LHCN-M2 (cell line): ENCODE data around the gene ZNF716. TPM values are rescaled to one million over a fixed set of nuclear protein-coding genes. Genes with fewer than 3 reads are reported as not detected.
"Not testable (repeated sequence)": the region's sequence is repeated elsewhere in the genome, so short reads cannot be mapped to it uniquely, and the experiment has no call there.

Source experiments
- DNase-seq: peaks from one replicate; pipeline ENCODE4 v3.0.0-alpha.2; 2012; ENCODE audit warnings: low read depth
- total RNA-seq: library from RNA; depleted of rRNA; stranded (reverse); fragments of >200 nt; gene quantifications from 2 replicates; pipeline ENCODE4 v1.2.3, GENCODE V29; 2014

Gene ZNF716
- total RNA-seq, 1 experiment from 2014 or later: not detected

DNA sequence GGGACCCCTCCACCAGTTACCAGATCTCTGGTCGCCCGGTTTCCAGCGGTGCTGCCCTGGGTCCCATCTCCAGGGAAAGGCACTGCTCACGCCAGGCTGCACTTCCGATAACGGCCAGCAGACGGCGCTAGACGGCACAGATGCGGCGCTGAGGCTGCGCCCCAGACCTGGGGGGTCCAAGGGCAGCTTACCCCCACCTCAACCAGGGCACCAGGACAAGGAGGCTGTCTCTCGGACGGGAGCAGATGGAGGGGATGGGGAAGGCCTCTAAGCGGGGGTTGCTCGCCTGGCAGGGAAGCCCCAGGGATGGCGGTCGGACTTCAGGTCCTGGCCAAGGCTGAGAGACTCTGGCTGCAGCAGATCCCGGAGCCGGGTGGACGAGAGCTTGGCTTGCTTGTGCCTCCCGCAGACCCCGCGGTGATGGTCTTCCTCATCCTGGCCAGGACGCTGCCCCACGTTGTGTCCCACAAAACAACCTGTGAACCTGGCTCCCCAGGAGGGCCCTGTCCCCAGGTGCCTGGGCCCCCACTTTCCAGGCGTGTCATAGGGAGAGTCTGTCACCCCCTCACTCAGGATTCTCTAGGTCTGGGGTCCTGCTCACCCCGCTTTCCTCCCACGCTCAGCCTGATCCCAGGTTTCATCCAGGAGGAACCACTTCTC lies 23.9 kb upstream of the ZNF716 start:
- no peak for DNase-seq

DNA sequence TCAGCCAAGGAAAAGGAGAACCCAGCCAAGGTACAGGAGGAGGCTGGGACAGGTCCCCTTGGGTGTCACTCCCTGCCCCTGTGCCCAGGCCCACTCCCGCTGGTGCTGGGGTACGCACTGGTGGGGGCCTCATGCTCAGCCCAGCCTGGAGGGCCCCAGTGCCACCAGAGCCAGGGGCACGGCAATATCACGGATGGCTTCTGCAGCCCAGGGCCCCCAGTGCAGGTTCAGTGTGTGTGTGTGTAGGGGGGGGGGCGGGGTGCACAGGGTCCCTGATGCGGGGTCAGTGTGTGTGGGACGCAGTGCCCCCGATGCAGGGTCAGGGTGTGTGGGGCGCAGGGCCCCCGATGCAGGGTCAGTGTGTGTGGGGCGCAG lies 23.4 kb upstream of the ZNF716 start:
- DNase-seq: no peak

DNA sequence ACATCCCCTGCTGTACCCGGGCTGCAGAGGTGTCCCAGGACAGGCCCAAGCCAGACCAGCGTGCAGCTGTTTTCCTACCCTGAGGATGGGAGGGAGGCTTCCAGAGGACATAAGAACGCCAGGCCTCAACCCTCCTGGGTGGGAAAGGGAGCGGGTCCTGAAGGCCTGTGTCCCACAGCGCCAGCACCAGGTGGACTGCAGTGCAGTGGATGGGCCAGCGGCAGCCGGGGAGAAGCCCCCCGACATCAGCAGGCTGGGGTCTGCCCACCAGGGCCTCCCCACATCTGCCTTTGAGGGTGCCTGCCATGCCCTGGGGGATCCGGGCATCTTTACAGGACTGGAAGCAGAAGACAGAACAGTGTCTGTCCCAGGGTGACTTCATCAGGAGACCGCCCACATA lies 22.8 kb upstream of the ZNF716 start:
- DNase-seq: no peak

DNA sequence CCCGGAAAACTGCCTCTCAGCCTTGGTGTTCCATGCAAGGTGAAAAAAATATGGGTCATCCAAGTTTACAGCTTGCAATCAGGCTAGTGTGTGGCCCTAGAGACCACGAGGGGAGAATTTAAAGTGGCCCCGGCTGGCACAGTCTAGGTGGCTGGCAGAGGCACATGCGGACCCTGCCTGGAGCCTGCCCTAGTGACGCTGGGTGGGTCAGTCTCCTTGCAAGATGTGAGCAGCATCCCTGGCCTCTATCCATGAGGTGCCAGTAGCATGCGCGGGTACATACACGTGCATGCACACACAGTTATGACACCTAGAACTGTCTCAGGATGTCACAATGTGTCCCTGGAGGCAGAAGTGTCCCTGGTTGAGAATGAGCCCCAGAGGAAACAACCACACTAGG lies 22.4 kb upstream of the ZNF716 start:
- no peak for DNase-seq

- no peak for DNase-seq
Measured at GRCh38 chr7:57432583-57432982, 17.4 kb upstream of the ZNF716 start.

- DNase-seq: no peak
Measured at GRCh38 chr7:57437581-57437980, 12.4 kb upstream of the ZNF716 start.

- no peak for DNase-seq
Measured at GRCh38 chr7:57438244-57438643, 11.7 kb upstream of the ZNF716 start.

GRCh38 chr7:57443567-57443966 lies 6.4 kb upstream of the ZNF716 start:
- DNase-seq: no peak

DNA sequence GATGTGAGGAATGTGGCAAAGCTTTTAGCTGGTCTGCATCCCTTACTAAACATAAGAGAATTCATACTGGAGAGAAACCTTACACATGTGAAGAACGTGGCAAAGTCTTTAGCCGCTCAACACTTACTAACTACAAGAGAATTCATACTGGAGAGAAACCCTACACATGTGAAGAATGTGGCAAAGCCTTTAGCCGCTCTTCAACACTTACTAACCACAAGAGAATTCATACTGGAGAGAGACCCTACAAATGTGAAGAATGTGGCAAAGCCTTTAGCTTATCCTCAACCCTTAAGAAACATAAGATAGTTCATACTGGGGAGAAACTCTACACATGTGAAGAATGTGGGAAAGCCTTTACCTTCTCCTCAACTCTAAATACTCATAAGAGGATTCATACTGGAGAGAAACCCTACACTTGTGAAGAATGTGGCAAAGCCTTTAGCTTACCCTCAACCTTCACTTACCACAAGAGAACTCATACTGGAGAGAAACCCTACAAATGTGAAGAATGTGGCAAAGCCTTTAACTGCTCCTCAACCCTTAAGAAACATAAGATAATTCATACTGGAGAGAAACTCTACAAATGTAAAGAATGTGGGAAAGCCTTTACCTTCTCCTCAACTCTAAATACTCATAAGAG lies 19.3 kb downstream of the ZNF716 start:
- not testable (repeated sequence) for DNase-seq

GRCh38 chr7:57480304-57480703 lies 30.3 kb downstream of the ZNF716 start:
- not testable (repeated sequence) for DNase-seq

DNA sequence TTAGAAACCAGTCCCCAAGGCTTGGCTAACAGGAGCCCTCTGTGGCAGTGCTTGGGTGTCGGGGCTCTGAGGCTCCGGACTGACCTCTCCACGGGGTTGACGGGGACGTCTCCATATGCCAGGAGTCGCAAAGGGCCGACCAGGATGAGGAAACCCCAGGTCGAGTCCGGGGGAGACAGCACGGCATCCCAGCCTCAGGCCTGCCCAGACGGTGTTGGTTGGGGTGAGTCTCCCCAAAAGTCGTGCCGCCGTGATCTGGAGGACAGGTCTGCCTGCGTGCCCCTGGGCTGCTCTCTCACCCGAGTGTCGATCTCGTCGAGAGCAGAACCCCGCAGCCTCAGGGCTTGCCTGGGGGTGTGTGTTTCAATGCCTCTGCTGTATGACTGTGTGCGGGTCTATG lies 35.0 kb downstream of the ZNF716 start:
- DNase-seq: not testable (repeated sequence)

DNA sequence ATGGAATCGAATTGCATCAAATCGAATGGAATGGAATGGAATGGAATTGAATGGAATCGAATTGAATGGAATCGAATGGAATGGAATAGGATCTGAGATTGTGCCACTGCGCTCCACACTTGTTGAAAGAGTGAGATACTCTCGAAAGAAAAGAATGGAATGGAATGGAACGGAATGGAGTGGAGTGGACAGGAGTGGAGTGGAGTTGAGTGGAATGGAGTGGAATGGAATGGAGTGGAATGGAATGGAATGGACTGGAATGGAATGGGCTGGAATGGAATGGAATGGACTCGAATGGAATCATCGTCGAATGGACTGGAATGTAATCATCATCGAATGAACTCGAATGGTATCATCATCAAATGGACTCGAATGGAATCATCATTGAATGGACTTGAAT lies 38.0 kb downstream of the ZNF716 start:
- no peak for DNase-seq

GRCh38 chr7:57495111-57495510 lies 45.1 kb downstream of the ZNF716 start:
- not testable (repeated sequence) for DNase-seq

DNA sequence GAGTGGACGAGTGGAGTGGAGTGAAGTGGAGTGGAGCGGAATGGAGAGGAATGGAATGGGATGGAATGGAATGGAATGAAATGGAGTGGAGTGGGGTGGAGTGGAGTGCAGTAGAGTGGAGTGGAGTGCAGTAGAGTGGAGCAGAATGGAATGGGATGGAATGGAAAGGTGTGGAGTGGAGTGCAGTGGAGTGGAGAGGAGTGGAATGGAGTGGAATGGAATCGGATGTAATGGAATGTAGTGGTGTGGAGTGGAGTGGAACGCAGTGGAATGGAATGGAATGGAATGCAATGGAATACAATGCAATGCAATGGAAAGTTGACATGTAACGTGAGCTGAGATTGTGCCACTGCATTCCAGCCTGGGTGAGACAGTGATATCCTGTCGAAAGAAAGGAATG lies 46.4 kb downstream of the ZNF716 start:
- DNase-seq: no peak

DNA sequence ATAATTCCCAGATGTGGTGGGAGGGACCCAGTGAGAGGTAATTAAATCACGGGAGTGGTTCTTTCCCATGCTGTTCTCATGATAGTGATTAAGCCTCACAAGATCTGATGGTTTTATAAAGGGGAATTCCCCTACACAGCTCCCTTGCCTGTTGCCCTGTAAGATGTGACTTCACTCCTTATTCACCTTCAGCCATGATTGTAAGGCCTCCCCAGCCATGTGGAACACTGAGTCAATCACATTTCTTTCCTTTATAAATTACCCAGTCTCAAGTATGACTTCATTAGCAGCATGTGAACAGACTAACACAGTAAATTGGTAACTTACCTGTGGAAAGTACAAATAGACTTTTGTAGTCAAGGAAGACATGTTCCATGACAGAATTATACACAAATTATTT lies 55.2 kb downstream of the ZNF716 start:
- no peak for DNase-seq
